ENCODE data around the gene DEAF1. TPM values are rescaled to one million over a fixed set of nuclear protein-coding genes. Genes with fewer than 3 reads are reported as not detected.

DEAF1 gene
- total RNA-seq, 4 donors from 2014 or later, result 37.0 to 60.6 (median 43.7) TPM

- H3K4me3 ChIP-seq, result no peak overlapping the region
- H3K9me3 ChIP-seq, result no peaks in the 10 kb centered on the region
- H3K27ac ChIP-seq, result no peak overlapping the region
- no peak for DNase-seq (ENCODE audit: low spot score in 2 of 2)
- H3K36me3 ChIP-seq, result peaks cover 85% of the 10 kb centered on the region
- whole genome bisulfite sequencing, result 93% methylated on average over 30 of the region's 36 CpGs
- H3K4me1 ChIP-seq, result no peaks in the 10 kb centered on the region
- no peaks in the 10 kb centered on the region for H3K27me3 ChIP-seq
- TF ChIP-seq, protein P1, sequence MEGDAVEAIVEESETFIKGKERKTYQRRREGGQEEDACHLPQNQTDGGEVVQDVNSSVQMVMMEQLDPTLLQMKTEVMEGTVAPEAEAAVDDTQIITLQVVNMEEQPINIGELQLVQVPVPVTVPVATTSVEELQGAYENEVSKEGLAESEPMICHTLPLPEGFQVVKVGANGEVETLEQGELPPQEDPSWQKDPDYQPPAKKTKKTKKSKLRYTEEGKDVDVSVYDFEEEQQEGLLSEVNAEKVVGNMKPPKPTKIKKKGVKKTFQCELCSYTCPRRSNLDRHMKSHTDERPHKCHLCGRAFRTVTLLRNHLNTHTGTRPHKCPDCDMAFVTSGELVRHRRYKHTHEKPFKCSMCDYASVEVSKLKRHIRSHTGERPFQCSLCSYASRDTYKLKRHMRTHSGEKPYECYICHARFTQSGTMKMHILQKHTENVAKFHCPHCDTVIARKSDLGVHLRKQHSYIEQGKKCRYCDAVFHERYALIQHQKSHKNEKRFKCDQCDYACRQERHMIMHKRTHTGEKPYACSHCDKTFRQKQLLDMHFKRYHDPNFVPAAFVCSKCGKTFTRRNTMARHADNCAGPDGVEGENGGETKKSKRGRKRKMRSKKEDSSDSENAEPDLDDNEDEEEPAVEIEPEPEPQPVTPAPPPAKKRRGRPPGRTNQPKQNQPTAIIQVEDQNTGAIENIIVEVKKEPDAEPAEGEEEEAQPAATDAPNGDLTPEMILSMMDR (IDR thresholded peaks at IDR 0.05), result no peak
- TF ChIP-seq POLR2A (IDR thresholded peaks at IDR 0.05) (no peak), EP300 (IDR thresholded peaks at IDR 0.05) (no peak), POLR2AphosphoS5 (IDR thresholded peaks at IDR 0.05) (no peak)
These were observed 15.5 kb downstream of the DEAF1 start for GRCh38 chr11:679271-680207.

DNA sequence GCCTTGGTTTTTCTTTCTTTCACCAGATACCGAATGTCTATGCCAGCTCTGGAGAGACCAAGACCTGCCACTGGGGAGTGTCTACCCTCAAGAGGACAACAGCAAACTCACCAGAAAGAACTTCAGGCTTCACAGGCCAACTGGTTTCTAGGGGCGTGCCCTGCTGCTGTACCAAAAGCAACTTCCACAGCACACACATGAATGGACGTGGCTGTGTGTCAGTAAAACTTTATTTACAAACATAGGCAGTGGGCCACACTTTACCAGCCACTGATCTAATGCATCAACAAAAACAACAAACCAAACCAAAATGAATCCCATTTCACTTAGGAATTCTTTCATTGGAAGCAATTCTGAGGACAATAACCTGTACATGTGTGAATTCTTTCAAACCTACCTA, 16.7 kb downstream of the DEAF1 start:
- 87% methylated on average over 3 of the region's 3 CpGs for WGBS
- no peak for TF ChIP-seq EP300 (IDR thresholded peaks at IDR 0.05)
- TF ChIP-seq POLR2A (IDR thresholded peaks at IDR 0.05), result no peak
- TF ChIP-seq POLR2AphosphoS5 (IDR thresholded peaks at IDR 0.05), result no peak
- TF ChIP-seq, protein P1 (IDR thresholded peaks at IDR 0.05), result no peak
- DNase-seq (ENCODE audit: low spot score in 2 of 2), result no peak
- Histone ChIP-seq H3K9me3 (no peaks in the 10 kb centered on the region), H3K4me3 (no peak overlapping the region), H3K27ac (no peak overlapping the region), H3K36me3 (peaks cover 85% of the 10 kb centered on the region), H3K27me3 (no peaks in the 10 kb centered on the region), H3K4me1 (no peaks in the 10 kb centered on the region)

DNA sequence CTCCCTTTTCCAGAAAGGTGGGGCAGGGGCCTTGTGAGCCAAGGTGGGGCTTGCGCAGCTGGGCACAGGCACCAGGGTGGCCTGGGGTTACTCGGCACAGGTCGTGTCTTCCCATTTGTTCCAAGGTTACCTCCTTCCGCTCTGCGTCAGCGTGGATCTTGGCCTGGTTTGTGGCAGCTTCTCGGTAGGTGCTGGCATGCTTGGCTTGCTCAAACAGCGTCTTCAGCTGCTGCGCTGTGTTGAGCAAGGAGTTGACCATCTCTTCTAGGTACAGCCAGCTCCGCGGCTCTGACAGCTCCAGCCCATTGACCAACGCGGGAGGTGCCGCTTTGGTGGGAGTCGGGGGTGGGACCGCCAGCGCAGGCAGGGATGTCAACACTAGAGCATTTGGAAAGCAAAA, 20.6 kb downstream of the DEAF1 start:
- H3K4me1 ChIP-seq, result no peaks in the 10 kb centered on the region
- no peaks in the 10 kb centered on the region for H3K9me3 ChIP-seq
- WGBS, result 92% methylated on average over 17 of the region's 17 CpGs
- no peak overlapping the region for H3K27ac ChIP-seq
- TF ChIP-seq, protein P1 (IDR thresholded peaks at IDR 0.05), result no peak
- TF ChIP-seq EP300 (IDR thresholded peaks at IDR 0.05) (no peak), POLR2A (IDR thresholded peaks at IDR 0.05) (no peak)
- no peak overlapping the region for H3K4me3 ChIP-seq
- DNase-seq (ENCODE audit: low spot score in 2 of 2), result no peak
- no peaks in the 10 kb centered on the region for H3K27me3 ChIP-seq
- H3K36me3 ChIP-seq, result peaks cover 77% of the 10 kb centered on the region

DNA sequence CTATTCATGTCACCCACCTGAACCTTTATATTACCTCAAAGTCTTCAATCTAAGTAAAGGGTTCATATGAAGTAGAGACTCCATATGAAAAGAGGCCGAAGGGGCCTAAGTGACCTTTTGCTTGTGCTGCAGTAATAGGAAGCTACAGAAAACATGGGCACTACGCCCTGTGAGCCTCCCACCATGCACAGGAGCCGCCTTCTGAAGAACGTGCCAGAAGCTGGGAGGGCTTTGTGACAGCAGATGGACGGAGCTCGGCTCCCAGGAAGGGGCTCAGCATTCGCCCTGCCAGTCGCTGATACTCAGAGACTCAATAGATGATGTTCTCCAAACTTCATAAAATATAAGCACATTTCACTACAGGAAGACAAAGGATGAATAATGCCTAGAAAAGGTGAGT, 21.2 kb downstream of the DEAF1 start:
- TF ChIP-seq POLR2AphosphoS5 (IDR thresholded peaks at IDR 0.05) (no peak), EP300 (IDR thresholded peaks at IDR 0.05) (no peak), POLR2A (IDR thresholded peaks at IDR 0.05) (no peak)
- TF ChIP-seq, protein P1 (IDR thresholded peaks at IDR 0.05), result no peak
- Histone ChIP-seq H3K36me3 (peaks cover 73% of the 10 kb centered on the region), H3K27ac (no peak overlapping the region), H3K27me3 (no peaks in the 10 kb centered on the region), H3K4me1 (no peaks in the 10 kb centered on the region), H3K9me3 (no peaks in the 10 kb centered on the region), H3K4me3 (no peak overlapping the region)
- 90% methylated on average over 8 of the region's 8 CpGs for WGBS
- DNase-seq (ENCODE audit: low spot score in 2 of 2), result no peak

- no peak for TF ChIP-seq POLR2A (IDR thresholded peaks at IDR 0.05)
- TF ChIP-seq POLR2AphosphoS5 (IDR thresholded peaks at IDR 0.05), result no peak
- TF ChIP-seq EP300 (IDR thresholded peaks at IDR 0.05), result no peak
- TF ChIP-seq, protein P1 (IDR thresholded peaks at IDR 0.05), result no peak
- DNase-seq (ENCODE audit: low spot score in 2 of 2), result no peak
- Histone ChIP-seq H3K4me1 (peaks cover 11% of the 10 kb centered on the region), H3K36me3 (peaks cover 14% of the 10 kb centered on the region), H3K4me3 (no peak overlapping the region), H3K27ac (peak overlapping the region; percentile 45), H3K9me3 (no peaks in the 10 kb centered on the region), H3K27me3 (no peaks in the 10 kb centered on the region)
- WGBS, result 42% methylated on average over 11 of the region's 11 CpGs
These were observed 29.2 kb downstream of the DEAF1 start for GRCh38 chr11:665704-666281.

Measured in suprapubic skin (tissue), 4 donors.